Measurements from ENCODE around the gene DOC2A.

Gene DOC2A

GRCh38 chr16:30052671-30053372 lies 42.0 kb upstream of the DOC2A start (continued):
- TF ChIP-seq ZBTB49 (tag by site-specific recombination; IDR thresholded peaks at IDR 0.05; ENCODE audit: low read depth): no peak
- TF ChIP-seq OVOL3 (tag by site-specific recombination; IDR thresholded peaks at IDR 0.05): no peak; the same call in none of the 2 replicates
- TF ChIP-seq ZSCAN4 (tag by site-specific recombination; IDR thresholded peaks at IDR 0.05): peak; percentile 55; the same call in 1 of the 2 replicates
- peak; percentile 99; the same call in 1 of the 2 replicates for TF ChIP-seq ZNF433 (tag by site-specific recombination; IDR thresholded peaks at IDR 0.05; ENCODE audit: low read depth)
- peak; percentile 97; the same call in 1 of the 2 replicates for TF ChIP-seq ZNF140 (tag by site-specific recombination; IDR thresholded peaks at IDR 0.05)
- peak; percentile 50 for TF ChIP-seq ZFHX2 (tag by site-specific recombination; conservative IDR thresholded peaks at IDR 0.05)
- no peak for TF ChIP-seq ZNF248 (tag by site-specific recombination; IDR thresholded peaks at IDR 0.05)
- peak; percentile 73 for TF ChIP-seq PRDM4 (tag by site-specific recombination; IDR thresholded peaks at IDR 0.05)
- TF ChIP-seq ZNF621 (tag by site-specific recombination; IDR thresholded peaks at IDR 0.05): no peak
- TF ChIP-seq ZNF626 (tag by site-specific recombination; IDR thresholded peaks at IDR 0.05): no peak
- no peak for TF ChIP-seq ZNF423 (tag by site-specific recombination; IDR thresholded peaks at IDR 0.05)
- TF ChIP-seq ZBTB21 (tag by site-specific recombination; IDR thresholded peaks at IDR 0.05): peak; percentile 77; the same call in 1 of the 2 replicates
- TF ChIP-seq ZNF394 (tag by site-specific recombination; IDR thresholded peaks at IDR 0.05; ENCODE audit: borderline replicate concordance): peak; percentile 100
- TF ChIP-seq ZNF560 (tag by site-specific recombination; IDR thresholded peaks at IDR 0.05; ENCODE audit: borderline replicate concordance): peak; percentile 99
- TF ChIP-seq OSR2 (tag by site-specific recombination; IDR thresholded peaks at IDR 0.05): peak; percentile 45; the same call in 1 of the 2 replicates
- TF ChIP-seq ZNF629 (tag by site-specific recombination; IDR thresholded peaks at IDR 0.05): peak; percentile 92
- 0 out of 2 replicates have a peak, but pooled peaks have one; percentile 6 for TF ChIP-seq ZNF585B (tag by site-specific recombination; IDR thresholded peaks at IDR 0.05)
- TF ChIP-seq ZNF747 (tag by site-specific recombination; IDR thresholded peaks at IDR 0.05): no peak
- peak; percentile 95 for TF ChIP-seq ZNF501 (tag by site-specific recombination; IDR thresholded peaks at IDR 0.05)
- TF ChIP-seq ZNF23 (tag by site-specific recombination; IDR thresholded peaks at IDR 0.05; ENCODE audit: borderline replicate concordance): peak; percentile 47; the same call in 1 of the 2 replicates
- no peak for TF ChIP-seq TCF7L2 (IDR thresholded peaks at IDR 0.05; ENCODE audit: borderline replicate concordance, low read depth, low read length)
- TF ChIP-seq ZNF391 (tag by site-specific recombination; IDR thresholded peaks at IDR 0.05; ENCODE audit: borderline replicate concordance, low read depth): peak; percentile 95; the same call in 1 of the 2 replicates
- TF ChIP-seq ZNF785 (tag by site-specific recombination; IDR thresholded peaks at IDR 0.05): peak; percentile 58; the same call in 1 of the 2 replicates
- TF ChIP-seq SP7 (tag by site-specific recombination; IDR thresholded peaks at IDR 0.05): peak; percentile 91
- peak; percentile 96 for TF ChIP-seq ZNF514 (tag by site-specific recombination; IDR thresholded peaks at IDR 0.05)
- peak; percentile 92 for TF ChIP-seq ZNF623 (tag by site-specific recombination; IDR thresholded peaks at IDR 0.05)
- peak; percentile 99 for TF ChIP-seq ZNF292 (tag by site-specific recombination; IDR thresholded peaks at IDR 0.05; ENCODE audit: borderline replicate concordance, low read depth)
- TF ChIP-seq ZNF830 (tag by site-specific recombination; IDR thresholded peaks at IDR 0.05; ENCODE audit: low read depth): no peak
- TF ChIP-seq ZNF37A (tag by site-specific recombination; IDR thresholded peaks at IDR 0.05): no peak
- TF ChIP-seq ZNF223 (tag by site-specific recombination; IDR thresholded peaks at IDR 0.05): peak; percentile 86
- TF ChIP-seq PRDM1 (tag by site-specific recombination; IDR thresholded peaks at IDR 0.05): peak; percentile 76; the same call in 1 of the 2 replicates
- TF ChIP-seq ZNF19 (tag by site-specific recombination; IDR thresholded peaks at IDR 0.05; ENCODE audit: low read depth): peak; percentile 97
- peak; percentile 81; the same call in 1 of the 2 replicates for TF ChIP-seq ZBTB1 (tag by site-specific recombination; IDR thresholded peaks at IDR 0.05)
- TF ChIP-seq GLIS1 (tag by site-specific recombination; IDR thresholded peaks at IDR 0.05): peak; percentile 26; the same call in 1 of the 2 replicates
- TF ChIP-seq ZFP69B (tag by site-specific recombination; IDR thresholded peaks at IDR 0.05): peak; percentile 79
- 0 out of 2 replicates have a peak, but pooled peaks have one; percentile 21 for TF ChIP-seq GLIS2 (tag by site-specific recombination; IDR thresholded peaks at IDR 0.05)
- TF ChIP-seq GLI4 (tag by site-specific recombination; IDR thresholded peaks at IDR 0.05): no peak
